IMR-90 (cell line): ENCODE data around the gene EIF4G3. TPM values are rescaled to one million over a fixed set of nuclear protein-coding genes. Genes with fewer than 3 reads are reported as not detected.

Source experiments
- ATAC-seq: fragments of 200-7000 bp; cut with Tn5 transposase; 2 replicates; pipeline ENCODE4 v1.9.1; 2020; ENCODE audit warnings: low read depth, mild to moderate bottlenecking, moderate library complexity
- BruUV-seq: library from RNA; stranded (reverse); fragments of 400-500 nt; replicated peaks from 2 replicates; lab custom pipeline; 2021; lab: Mats Ljungman, UMichigan
- CTCF ChIA-PET: fragments of 300-600 bp; formaldehyde crosslinking; extraction: SDS; loops from one replicate; lab custom pipeline; 2021; ENCODE audit warnings: antibody characterized with exemption; lab: Yijun Ruan, JAX
- POLR2A ChIA-PET: fragments of 300-600 bp; sonication (Branson Sonifier 250); formaldehyde crosslinking; loops from one replicate; lab custom pipeline; 2022; ENCODE audit warnings: antibody characterized with exemption; ENCODE audit not compliant: unreplicated experiment; lab: Charles Lee
- DNase-seq: peaks from one replicate; pipeline ENCODE4 v3.0.0; 2013
- H2AFZ ChIP-seq: replicated peaks from 2 replicates; pipeline ENCODE3; 2013; ENCODE audit warnings: low read length, mild to moderate bottlenecking; ENCODE audit not compliant: poor library complexity
- H2AK5ac ChIP-seq: 2 replicates; pipeline ENCODE4 v1.6.1; 2013; ENCODE audit warnings: low read depth, low read length, inconsistent platforms
- H2AK9ac ChIP-seq: replicated peaks from 2 replicates; pipeline ENCODE3; 2013; ENCODE audit warnings: mild to moderate bottlenecking, low read depth, low read length, moderate library complexity; ENCODE audit not compliant: poor library complexity
- H2BK120ac ChIP-seq: 2 replicates; pipeline ENCODE4 v1.6.1; 2013; ENCODE audit warnings: low read depth, low read length, inconsistent platforms
- H2BK15ac ChIP-seq: 3 replicates; pipeline ENCODE4 v1.6.1; 2013; ENCODE audit warnings: low read depth, low read length, inconsistent platforms
- H2BK20ac ChIP-seq: 2 replicates; pipeline ENCODE4 v1.6.1; 2013; ENCODE audit warnings: low read depth, mild to moderate bottlenecking, inconsistent platforms, low read length, moderate library complexity
- H2BK5ac ChIP-seq: 2 replicates; pipeline ENCODE4 v1.6.1; 2013; ENCODE audit warnings: mild to moderate bottlenecking, low read depth, low read length, inconsistent platforms; ENCODE audit not compliant: poor library complexity, severe bottlenecking
- H3K14ac ChIP-seq: replicated peaks from 2 replicates; pipeline ENCODE4 v1.6.1; 2013; ENCODE audit warnings: low read depth, low read length, inconsistent platforms
- H3K18ac ChIP-seq: 2 replicates; pipeline ENCODE4 v1.6.1; 2013; ENCODE audit warnings: low read depth, low read length, control low read depth
- H3K23ac ChIP-seq: 2 replicates; pipeline ENCODE4 v1.6.1; 2013; ENCODE audit warnings: low read depth, low read length, inconsistent platforms
- H3K27ac ChIP-seq: 2 replicates; pipeline ENCODE4 v1.5.1; 2013; ENCODE audit warnings: mild to moderate bottlenecking, control low read depth, low read length; ENCODE audit not compliant: insufficient read depth
- H3K27me3 ChIP-seq: 2 replicates; pipeline ENCODE4 v1.6.1; 2013; ENCODE audit warnings: low read length; ENCODE audit not compliant: control insufficient read depth, insufficient read depth
- H3K36me3 ChIP-seq: 2 replicates; pipeline ENCODE4 v1.6.1; 2013; ENCODE audit warnings: low read length, mixed read lengths; ENCODE audit not compliant: control insufficient read depth, insufficient read depth
- H3K4ac ChIP-seq: 2 replicates; pipeline ENCODE4 v1.6.1; 2013; ENCODE audit warnings: low read depth, low read length, inconsistent platforms
- H3K4me1 ChIP-seq: 2 replicates; pipeline ENCODE4 v1.6.1; 2013; ENCODE audit warnings: low read length, mixed read lengths; ENCODE audit not compliant: control insufficient read depth, insufficient read depth
- H3K4me2 ChIP-seq: 2 replicates; pipeline ENCODE4 v1.6.1; 2013; ENCODE audit warnings: low read depth, mild to moderate bottlenecking, control low read depth, low read length, moderate library complexity
- H3K4me3 ChIP-seq: 2 replicates; pipeline ENCODE4 v1.5.1; 2013; ENCODE audit warnings: low read depth, mild to moderate bottlenecking, control low read depth, low read length, moderate library complexity; ENCODE audit not compliant: insufficient read depth
- H3K56ac ChIP-seq: 2 replicates; pipeline ENCODE4 v1.6.1; 2013; ENCODE audit warnings: low read length, inconsistent platforms; ENCODE audit not compliant: insufficient read depth; ENCODE audit errors: extremely low read depth
- H3K79me1 ChIP-seq, 2 experiments: 2 replicates each; pipeline ENCODE4 v1.6.1; 2013; ENCODE audit warnings: low read length in 2 of 2, inconsistent platforms in 1 of 2, low read depth in 1 of 2
- H3K9ac ChIP-seq: 2 replicates; pipeline ENCODE4 v1.6.1; 2013; ENCODE audit warnings: low read depth, low read length, control low read depth
- H3K9me1 ChIP-seq: 2 replicates; pipeline ENCODE4 v1.6.1; 2013; ENCODE audit warnings: low read length, inconsistent platforms; ENCODE audit not compliant: insufficient read depth
- H3K9me3 ChIP-seq: 2 replicates; pipeline ENCODE4 v1.6.1; 2013; ENCODE audit warnings: low read length; ENCODE audit not compliant: control insufficient read depth, insufficient read depth
- H4K20me1 ChIP-seq: 2 replicates; pipeline ENCODE4 v1.6.1; 2013; ENCODE audit warnings: low read length, inconsistent platforms; ENCODE audit not compliant: insufficient read depth
- H4K5ac ChIP-seq: 2 replicates; pipeline ENCODE4 v1.6.1; 2013; ENCODE audit warnings: mild to moderate bottlenecking, low read depth, low read length, control low read depth
- H4K8ac ChIP-seq, 2 experiments: 2 replicates each; pipeline ENCODE4 v1.6.1; 2013; ENCODE audit warnings: low read depth in 2 of 2, low read length in 2 of 2, control low read depth in 1 of 2, inconsistent platforms in 1 of 2
- H4K91ac ChIP-seq: 2 replicates; pipeline ENCODE4 v1.6.1; 2013; ENCODE audit warnings: low read depth, low read length, inconsistent platforms; ENCODE audit not compliant: insufficient read depth
- BHLHE40 ChIP-seq: fragments of 150-350 bp; IDR thresholded peaks from 2 replicates; pipeline ENCODE4 v1.6.1; 2016; ENCODE audit warnings: mild to moderate bottlenecking, low read depth, low read length
- CEBPB ChIP-seq: IDR thresholded peaks from 2 replicates; pipeline ENCODE4 v1.6.1; 2012; ENCODE audit warnings: low read depth, low read length, improper control_type of control experiment
- CTCF ChIP-seq: conservative IDR thresholded peaks from 2 replicates; pipeline ENCODE4 v1.5.1; 2012; ENCODE audit warnings: mild to moderate bottlenecking, low read depth, low read length, improper control_type of control experiment
- NFE2L2 ChIP-seq: fragments of 150-350 bp; IDR thresholded peaks from 2 replicates; pipeline ENCODE4 v1.6.1; 2016; ENCODE audit warnings: low read depth, mild to moderate bottlenecking, low read length
- RAD21 ChIP-seq: IDR thresholded peaks from 2 replicates; pipeline ENCODE4 v1.6.1; 2012; ENCODE audit warnings: low read length, improper control_type of control experiment
- RFX5 ChIP-seq: IDR thresholded peaks from 2 replicates; pipeline ENCODE4 v1.8.0; 2012; ENCODE audit warnings: low read depth, mild to moderate bottlenecking, low read length, moderate library complexity
- SMC3 ChIP-seq: fragments of 150-350 bp; IDR thresholded peaks from 2 replicates; pipeline ENCODE4 v1.6.1; 2016; ENCODE audit warnings: low read depth, mild to moderate bottlenecking, antibody characterized with exemption, low read length, moderate library complexity
- WGBS, 2 experiments: methylation state at CpG; one replicate each; pipeline versions ENCODE4 v1.1.5 to v1.1.7; 2013; ENCODE audit warnings: missing lambda C conversion rate in 2 of 2; ENCODE audit not compliant: insufficient read length in 1 of 2; ENCODE audit errors: extremely low coverage in 2 of 2; 5-methylcytosine and 5-hydroxymethylcytosine counted together
- dilution Hi-C: fragments of 300-500 bp; cut with HindIII; formaldehyde crosslinking; loops from one replicate; pipeline ENCODE4 v1.14.3; 2018; ENCODE audit warnings: low sequenced_read_pairs; ENCODE audit not compliant: unreplicated experiment
- in situ Hi-C: fragments of 300-500 bp; cut with MboI; formaldehyde crosslinking; loops from 3 replicates; pipeline ENCODE4 v1.14.3; 2019; ENCODE audit warnings: low sequenced_read_pairs, inconsistent platforms, mixed read lengths
- intact Hi-C: fragments of 100-400 bp; cut with micrococcal nuclease; formaldehyde crosslinking; loops from 2 replicates; pipeline ENCODE4 v1.10.0; 2022
- polyA plus RNA-seq, 3 experiments: library from polyadenylated mRNA; depleted of rRNA; stranded (reverse); fragments of >200 nt; gene quantifications; 2 replicates each; pipeline ENCODE4 v1.2.3, GENCODE V29; 2012; ENCODE audit warnings: low replicate concordance in 1 of 3
- total RNA-seq: library from RNA; depleted of rRNA; stranded (reverse); fragments of >200 nt; gene quantifications from 2 replicates; pipeline ENCODE4 v1.2.3, GENCODE V29; 2012

The EIF4G3 gene
- total and polyA plus RNA-seq, 2 of the 4 experiments (the other 2 are of a cell fraction) = 25.8 to 49.2 TPM

- TF ChIP-seq RFX5 = no peak
- TF ChIP-seq RAD21 = no peak
Observed at GRCh38 chr1:20993716-20994575, 182.8 kb downstream of the EIF4G3 start (continued).

- no peaks in the 10 kb centered on the region for H3K9me3 ChIP-seq
- H3K18ac ChIP-seq = peak overlapping the region; percentile 86; the same call in 1 of the 2 replicates
- peaks cover 6% of the 10 kb centered on the region; the same call in 1 of the 2 replicates for H3K4me1 ChIP-seq
- dilution Hi-C loops (no loop called here), intact Hi-C loops (no loop called here), in situ Hi-C loops (no loop called here)
- H2BK5ac ChIP-seq = peak overlapping the region; percentile 55
- peak overlapping the region; percentile 91 for H3K4me2 ChIP-seq
- no peak overlapping the region for H3K27ac ChIP-seq
- H2BK120ac ChIP-seq = no peak overlapping the region
- peaks cover 18% of the 10 kb centered on the region; the same call in 1 of the 2 replicates for H4K20me1 ChIP-seq
- TF ChIP-seq NFE2L2 (no peak), CEBPB (peak; percentile 84), RFX5 (no peak), CTCF (no peak), BHLHE40 (no peak), SMC3 (no peak)
- no peak overlapping the region for H2BK15ac ChIP-seq
- WGBS, 2 experiments = no CpG with 5 or more reads among the region's 2 CpGs
- H2BK20ac ChIP-seq = no peak overlapping the region
- 0 out of 2 replicates have a peak overlapping the region, but pooled peaks have one; percentile 10 for H4K5ac ChIP-seq
- no TSS peak for BruUV-seq
- no peak overlapping the region for H3K4me3 ChIP-seq
- H3K14ac ChIP-seq = peak overlapping the region; percentile 74; the same call in 1 of the 2 replicates
- no peak overlapping the region for H3K9ac ChIP-seq
- peaks cover 2% of the 10 kb centered on the region; the same call in 1 of the 2 replicates for H3K9me1 ChIP-seq
- no peaks in the 10 kb centered on the region for H3K27me3 ChIP-seq
- peak overlapping the region in 1 of 2 experiments; percentile 48; a peak in 1 of 4 replicates for H4K8ac ChIP-seq
- no peak overlapping the region for H2AK9ac ChIP-seq
- H2AK5ac ChIP-seq = no peak overlapping the region
- ChIA-PET POLR2A (no interaction called here), CTCF (interaction anchor here (1.9 kb wide), 1 partner anchor 203 kb away, joined by 5 read pairs; no protein-coding TSS in a partner anchor)
- peak overlapping the region; percentile 23; the same call in 1 of the 2 replicates for H3K23ac ChIP-seq
- no peak overlapping the region for H4K91ac ChIP-seq
- peaks cover 24 to 56% of the 10 kb centered on the region in 2 experiments for H3K79me1 ChIP-seq
- no peaks in the 10 kb centered on the region for H3K36me3 ChIP-seq
- peak; percentile 64 for ATAC-seq
- no peak overlapping the region for H3K56ac ChIP-seq
- H2AFZ ChIP-seq = no peak overlapping the region
- DNase-seq = peak; percentile 55
- no peak overlapping the region for H3K4ac ChIP-seq
Observed at GRCh38 chr1:20992322-20993056, 184.2 kb downstream of the EIF4G3 start.
